ENCODE measurements around the gene MPP1.

The MPP1 gene

DNA sequence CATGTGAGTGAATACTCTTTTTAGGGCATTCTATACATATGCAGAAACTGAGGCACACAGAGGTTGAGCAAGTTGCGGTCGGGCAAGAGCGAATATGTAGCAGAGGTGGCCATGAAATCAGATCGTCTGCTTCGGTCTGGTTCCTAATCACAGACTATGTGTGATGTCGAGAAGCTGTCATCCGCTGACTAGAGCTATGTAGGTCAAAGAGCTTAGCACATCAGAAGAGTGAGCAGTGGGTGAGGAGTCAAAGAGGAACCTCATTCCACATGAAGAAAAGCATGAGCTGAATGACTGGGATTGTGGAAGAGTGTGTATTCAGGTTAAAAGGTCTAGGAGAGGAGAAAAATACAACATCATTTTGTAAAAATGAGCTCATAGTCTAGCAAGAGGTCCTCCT, 73.4 kb downstream of the MPP1 start:
- no peak for DNase-seq (ENCODE audit: extremely low read depth, low read depth)
- TF ChIP-seq, protein P1, sequence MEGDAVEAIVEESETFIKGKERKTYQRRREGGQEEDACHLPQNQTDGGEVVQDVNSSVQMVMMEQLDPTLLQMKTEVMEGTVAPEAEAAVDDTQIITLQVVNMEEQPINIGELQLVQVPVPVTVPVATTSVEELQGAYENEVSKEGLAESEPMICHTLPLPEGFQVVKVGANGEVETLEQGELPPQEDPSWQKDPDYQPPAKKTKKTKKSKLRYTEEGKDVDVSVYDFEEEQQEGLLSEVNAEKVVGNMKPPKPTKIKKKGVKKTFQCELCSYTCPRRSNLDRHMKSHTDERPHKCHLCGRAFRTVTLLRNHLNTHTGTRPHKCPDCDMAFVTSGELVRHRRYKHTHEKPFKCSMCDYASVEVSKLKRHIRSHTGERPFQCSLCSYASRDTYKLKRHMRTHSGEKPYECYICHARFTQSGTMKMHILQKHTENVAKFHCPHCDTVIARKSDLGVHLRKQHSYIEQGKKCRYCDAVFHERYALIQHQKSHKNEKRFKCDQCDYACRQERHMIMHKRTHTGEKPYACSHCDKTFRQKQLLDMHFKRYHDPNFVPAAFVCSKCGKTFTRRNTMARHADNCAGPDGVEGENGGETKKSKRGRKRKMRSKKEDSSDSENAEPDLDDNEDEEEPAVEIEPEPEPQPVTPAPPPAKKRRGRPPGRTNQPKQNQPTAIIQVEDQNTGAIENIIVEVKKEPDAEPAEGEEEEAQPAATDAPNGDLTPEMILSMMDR (IDR thresholded peaks at IDR 0.05; ENCODE audit: low read depth, low read length, missing control alignments), result no peak
- no peak overlapping the region for H3K4me3 ChIP-seq (replicated peaks; ENCODE audit: low read depth, low read length)

DNA sequence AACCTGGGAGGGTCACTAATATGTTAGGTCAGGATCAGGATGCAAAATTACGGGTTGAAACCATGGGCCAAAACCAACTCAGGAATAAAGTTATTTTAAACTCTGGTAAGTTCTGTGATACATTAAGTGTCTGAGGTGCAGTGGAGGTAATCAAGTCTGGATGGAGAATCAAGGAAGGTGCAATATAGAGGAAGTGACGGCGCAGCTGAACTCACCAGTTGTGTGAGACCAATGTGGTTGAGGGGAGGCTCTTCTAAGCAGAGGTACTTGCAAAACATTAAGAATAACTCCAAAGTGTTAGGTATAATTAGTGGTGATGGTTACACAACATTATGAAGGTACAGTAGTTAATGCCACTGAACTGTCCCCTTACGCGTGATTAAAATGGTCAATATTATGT, 74.1 kb downstream of the MPP1 start:
- no peak overlapping the region for H3K4me3 ChIP-seq (replicated peaks; ENCODE audit: low read depth, low read length)
- DNase-seq (ENCODE audit: extremely low read depth, low read depth), result no peak
- TF ChIP-seq, protein P1 (IDR thresholded peaks at IDR 0.05; ENCODE audit: low read depth, low read length, missing control alignments), result no peak

DNA sequence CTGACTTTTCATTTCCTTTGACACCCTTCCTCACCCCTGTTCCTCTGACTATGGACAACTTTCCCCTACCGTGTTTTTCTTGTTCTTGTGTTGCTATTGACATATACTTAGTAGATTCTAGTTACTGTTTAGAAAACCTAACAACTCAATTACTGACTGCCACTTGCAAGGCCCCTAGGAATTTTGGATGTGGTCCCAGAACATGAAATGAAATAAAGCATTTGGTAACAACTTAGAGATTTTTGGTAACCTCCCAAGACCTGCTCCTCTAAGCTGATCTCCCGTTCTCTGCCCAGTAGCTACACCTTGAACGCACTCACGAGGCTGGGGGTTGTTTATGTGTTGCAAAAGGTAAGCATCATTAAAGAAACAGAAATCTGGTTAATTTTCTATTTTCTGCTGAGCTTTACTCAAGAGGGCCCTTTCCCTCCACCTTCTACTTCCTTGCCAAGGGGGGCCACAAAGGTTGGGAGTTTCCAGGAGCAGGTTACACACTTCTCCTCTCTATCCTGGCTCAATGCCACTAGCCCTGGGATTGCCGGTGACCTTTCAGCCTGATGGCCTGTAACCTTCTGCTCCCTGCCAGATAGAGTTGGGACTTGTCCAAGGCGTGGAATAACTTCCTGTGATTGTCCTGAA, 74.9 kb downstream of the MPP1 start:
- H3K4me3 ChIP-seq (replicated peaks; ENCODE audit: low read depth, low read length), result no peak overlapping the region
- TF ChIP-seq, protein P1 (IDR thresholded peaks at IDR 0.05; ENCODE audit: low read depth, low read length, missing control alignments), result no peak
- DNase-seq (ENCODE audit: extremely low read depth, low read depth), result no peak

DNA sequence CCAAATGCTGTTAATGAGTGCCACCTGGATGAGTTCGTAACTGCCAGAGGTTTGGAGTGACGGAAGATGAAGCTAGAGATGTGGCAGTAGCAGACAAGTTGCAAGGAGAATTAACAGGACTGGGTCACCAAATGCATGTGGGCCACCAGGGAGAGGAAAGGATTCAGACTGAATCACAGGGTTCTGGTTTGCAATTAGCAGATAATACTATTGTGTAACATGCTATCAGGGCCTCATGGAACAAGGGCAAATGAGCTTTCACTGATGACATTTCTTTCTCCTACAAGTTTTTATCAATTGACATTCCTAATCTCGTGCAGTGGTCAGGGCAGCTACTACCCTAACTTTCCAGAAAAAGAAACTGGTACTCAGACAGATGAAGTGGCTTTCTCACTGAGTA, 75.8 kb downstream of the MPP1 start:
- no peak for DNase-seq (ENCODE audit: extremely low read depth, low read depth)
- TF ChIP-seq, protein P1 (IDR thresholded peaks at IDR 0.05; ENCODE audit: low read depth, low read length, missing control alignments), result no peak
- no peak overlapping the region for H3K4me3 ChIP-seq (replicated peaks; ENCODE audit: low read depth, low read length)

Measured in HFF-Myc (cell line).